ENCODE data around the gene CPNE5.
"Not testable (repeated sequence)": the region's sequence is repeated elsewhere in the genome, so short reads cannot be mapped to it uniquely, and the experiment has no call there.

The CPNE5 gene

DNA sequence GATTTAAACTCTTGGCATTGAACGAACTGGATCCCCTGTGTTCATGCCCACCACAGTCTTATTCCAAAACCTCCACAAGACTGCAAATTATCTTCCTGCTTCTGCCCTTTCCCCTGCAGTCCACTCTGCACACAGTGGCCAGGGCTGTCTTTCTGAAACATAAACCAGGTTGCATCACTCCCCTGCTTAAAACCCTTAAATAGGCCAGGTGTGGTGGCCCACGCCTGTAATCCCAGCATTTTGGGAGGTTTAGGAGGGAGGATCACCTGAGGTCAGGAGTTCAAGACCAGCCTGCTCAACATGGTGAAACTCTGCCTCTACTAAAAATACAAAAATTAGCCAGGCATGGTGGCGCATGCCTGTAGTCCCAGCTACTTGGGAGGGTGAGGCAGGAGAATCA is 26.2 kb downstream of the CPNE5 start:
- not testable (repeated sequence) for DNase-seq

DNA sequence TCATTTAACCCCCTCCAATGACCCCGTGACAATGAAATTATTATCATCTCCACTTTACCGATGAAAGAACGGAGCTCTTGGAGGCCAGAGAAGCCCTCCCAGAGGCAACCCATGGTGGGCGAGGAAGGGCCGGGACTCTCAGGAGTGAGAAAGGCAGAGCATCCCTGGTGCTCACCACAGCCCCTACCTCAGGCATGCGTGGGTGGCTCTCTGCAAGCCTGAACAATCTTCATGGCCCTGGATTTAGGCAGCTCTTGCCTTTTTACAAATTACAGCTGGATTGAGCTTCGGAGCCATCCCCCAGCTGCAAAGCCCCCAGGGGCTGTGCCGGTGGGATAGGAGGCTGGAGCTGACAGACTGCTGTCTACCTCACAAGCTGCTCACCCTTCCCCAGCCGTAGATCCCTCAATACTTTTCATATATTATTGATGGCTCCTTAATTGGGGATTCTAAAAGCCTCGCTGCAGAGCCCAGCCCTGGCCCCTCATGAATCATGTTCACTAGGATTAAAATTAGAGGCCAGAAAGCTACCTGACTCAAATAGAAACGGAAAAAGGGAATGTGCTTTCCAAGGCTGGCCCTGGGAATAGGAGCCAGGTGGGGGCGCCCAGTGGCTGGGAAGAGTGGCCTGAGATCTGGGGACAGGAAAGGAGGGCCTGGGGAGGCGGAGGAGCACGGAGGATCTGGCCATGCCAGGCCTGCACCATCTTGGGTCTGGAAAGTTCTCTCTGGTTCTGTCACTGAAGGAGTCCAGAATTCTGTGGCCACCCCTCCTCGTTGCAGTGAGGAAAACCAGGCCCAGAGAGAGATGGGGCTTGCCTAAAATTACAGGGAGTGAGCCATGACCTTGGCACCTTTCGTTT is 29.1 kb downstream of the CPNE5 start:
- no peak for DNase-seq

DNA sequence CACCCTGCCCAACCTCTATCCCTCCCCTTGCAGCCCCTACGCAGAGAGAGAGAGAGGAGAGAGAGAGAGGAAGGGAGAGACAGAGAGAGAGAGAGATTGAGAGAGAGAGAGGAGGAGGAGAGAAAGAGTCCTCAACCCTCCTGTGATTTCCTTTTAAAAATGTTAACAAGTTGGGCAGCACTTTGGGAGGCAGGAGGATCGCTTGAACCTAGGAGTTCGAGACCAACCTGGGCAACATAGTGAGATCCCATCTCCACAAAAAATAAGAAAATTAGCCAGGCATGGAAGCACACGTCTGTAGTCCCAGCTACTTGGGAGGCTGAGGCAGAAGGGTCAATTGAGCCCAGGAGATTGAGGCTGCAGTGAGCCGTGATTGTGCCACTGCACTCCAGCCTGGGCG is 30.1 kb downstream of the CPNE5 start:
- no peak for DNase-seq

DNA sequence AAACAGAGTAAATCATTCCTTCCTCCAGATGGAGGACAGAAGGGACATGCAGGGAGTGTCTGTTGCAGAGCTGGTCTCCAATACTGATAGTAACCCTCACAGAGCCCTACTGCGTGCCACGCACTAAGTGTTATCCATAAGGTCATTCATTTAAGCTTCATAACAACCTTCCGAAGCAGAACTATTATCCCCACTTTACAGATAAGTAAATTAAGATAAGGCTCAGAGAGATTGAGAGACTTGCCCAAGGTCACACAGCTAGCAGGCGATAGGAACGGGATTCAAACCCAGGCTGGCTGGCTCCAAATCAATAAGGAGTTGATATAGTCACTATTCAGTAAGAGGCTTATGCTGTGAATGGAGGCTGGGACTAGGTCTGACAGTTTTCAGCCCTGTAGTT is 30.6 kb downstream of the CPNE5 start:
- DNase-seq = no peak

GRCh38 chr6:36807750-36808149 is 31.5 kb downstream of the CPNE5 start:
- no peak for DNase-seq

DNA sequence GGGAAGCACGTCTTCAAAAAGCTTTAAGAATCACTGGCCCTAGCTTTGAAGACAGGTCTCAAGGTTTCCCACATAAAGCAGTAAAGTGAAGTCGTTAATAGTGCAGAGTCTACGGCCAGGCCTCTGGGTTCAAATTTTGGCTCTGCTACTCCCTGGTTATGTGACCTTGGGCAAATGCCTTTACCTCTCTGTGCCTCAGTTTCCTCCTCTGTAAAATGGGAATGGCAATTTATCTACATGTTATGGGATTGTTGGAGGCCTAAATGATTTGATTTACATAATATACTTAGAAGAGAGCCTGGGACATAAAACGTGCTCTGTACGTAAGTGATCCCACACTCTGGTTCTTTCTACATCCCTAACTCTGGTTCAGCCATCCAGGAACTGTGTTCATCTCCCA is 32.1 kb downstream of the CPNE5 start:
- DNase-seq = no peak

DNA sequence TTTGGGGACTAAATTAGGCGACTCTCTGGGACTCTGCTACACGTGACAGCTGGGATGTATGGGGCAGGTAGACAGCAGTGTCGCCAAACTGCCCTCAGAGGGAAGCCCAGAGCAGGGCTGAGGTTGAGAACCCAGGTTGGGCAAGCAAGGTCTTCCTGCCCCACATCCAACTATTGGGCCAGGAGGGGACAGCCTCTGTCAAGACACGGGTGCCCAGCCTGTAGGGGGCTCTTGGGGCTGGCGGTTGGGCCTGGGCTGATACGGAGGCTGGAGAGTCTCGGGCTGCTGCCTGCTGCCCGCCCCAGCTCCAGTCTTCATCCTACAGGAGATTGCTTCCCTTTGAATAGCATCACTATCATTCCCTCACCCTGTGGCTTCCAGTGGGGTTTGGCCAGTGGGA is 33.3 kb downstream of the CPNE5 start:
- no peak for DNase-seq

GRCh38 chr6:36805096-36805797 is 34.0 kb downstream of the CPNE5 start:
- DNase-seq = no peak

DNA sequence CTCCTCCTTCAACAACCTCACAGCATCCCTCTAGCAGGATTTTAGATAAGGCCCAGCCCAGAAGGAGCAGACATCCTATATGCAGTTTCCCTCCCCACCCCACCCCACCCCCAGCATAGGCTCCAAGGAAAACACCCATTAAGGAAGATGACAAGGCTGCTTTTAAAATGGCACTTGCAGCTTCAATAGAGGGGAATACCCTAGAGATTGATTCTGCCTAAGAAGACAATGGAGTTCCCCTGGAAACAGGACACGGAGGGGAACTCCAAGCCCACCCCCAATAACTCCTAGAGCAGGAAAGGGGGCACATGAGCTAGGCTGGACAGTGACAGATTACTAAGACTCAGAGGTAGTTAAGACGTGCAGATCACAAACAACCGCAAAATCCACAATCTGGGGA is 34.7 kb downstream of the CPNE5 start:
- no peak for DNase-seq

- DNase-seq = no peak
Observed at GRCh38 chr6:36803908-36804307, 35.3 kb downstream of the CPNE5 start.

DNA sequence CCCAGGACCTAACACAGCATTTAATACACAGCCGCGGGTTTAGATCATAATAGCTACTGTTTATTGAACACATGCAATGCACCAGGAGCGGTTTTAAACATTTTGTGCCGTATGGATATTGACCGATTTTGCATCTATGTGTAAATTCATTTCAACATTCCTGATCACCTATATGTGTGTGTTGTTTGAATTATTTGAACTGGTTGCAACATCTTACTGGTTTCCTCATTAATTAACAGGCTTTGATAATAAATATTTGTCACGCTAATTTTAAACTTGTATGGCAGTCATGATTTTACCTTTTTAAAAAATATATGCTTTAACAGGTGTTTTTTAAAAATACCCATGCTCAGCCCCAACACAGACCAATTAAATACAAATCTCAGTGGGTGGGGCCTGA is 35.8 kb downstream of the CPNE5 start:
- no peak for DNase-seq

GRCh38 chr6:36800223-36801076 is 38.8 kb downstream of the CPNE5 start:
- no peak for DNase-seq

DNA sequence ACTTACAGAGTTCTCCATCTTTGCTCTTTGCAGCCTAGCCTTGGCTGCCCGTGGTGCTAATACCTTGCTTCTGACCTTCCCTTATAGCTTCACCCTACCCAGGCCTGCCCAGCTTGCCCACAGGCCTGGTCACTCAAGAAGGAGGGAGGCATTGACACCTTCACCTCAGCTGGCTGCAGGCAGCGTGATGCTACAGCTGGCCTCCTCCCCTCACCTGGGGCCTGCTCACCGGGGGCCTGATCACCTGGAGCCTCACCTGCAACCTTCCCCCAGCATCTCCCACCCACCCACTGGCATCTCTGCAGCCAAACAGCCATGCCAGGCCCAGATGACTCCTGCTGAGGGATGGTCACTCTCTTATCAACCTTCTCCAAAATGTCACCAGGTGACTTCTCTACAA is 40.4 kb downstream of the CPNE5 start:
- no peak for DNase-seq

DNA sequence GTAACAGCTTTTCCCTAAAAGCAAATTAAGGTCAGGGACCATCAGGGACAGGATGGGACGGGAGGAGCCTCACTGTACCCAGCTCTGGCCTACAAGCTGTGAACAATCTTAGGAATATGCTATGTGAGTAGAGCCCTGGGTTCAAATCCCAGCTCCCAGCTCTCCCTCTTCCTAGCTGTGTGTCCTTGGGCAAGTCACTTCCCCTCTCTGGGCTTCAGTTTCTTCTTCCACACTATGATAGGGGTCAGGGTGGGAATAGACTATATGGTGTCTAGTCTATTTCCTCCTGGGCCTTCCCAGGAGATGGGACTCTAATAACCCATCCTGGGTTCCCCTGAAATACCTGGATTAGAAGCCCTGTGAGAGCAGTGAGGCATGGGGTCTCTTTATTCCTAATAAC is 41.6 kb downstream of the CPNE5 start:
- no peak for DNase-seq

DNA sequence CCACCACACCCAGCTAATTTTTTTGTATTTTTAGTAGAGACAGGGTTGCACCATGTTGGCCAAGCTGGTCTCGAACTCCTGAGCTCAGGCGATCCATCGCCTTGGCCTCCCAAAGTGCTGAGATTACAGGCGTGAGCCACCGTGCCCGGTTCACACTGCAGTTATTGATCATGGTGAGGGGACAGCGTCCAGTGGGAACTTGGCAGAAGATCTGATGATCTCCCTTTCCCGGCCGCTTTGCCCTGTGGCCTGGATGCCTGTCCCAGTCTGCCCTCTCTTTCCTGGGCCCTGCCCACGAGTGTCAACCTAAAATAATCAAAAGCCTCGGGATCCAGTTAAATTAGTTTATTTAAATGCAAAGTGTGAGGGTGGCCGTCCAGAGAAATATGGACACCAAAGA is 42.2 kb downstream of the CPNE5 start:
- DNase-seq = no peak

DNA sequence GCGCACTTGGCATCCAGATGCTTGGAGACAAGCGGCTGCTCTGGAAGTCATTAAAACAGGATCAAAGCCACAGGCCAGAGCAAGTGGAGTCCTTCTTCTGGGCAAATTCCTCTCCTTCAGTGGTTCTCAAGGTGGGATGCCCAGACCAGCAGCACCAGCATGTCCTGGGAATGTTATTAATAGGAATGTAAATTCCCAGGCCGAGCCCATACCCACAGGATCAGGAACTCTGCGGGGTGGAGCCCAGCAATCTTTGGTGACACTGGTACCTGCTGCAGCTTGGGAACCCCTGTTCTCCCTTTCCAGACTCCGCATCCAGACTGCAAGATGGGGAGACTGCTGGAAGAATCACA is 44.6 kb downstream of the CPNE5 start:
- DNase-seq = no peak

- DNase-seq = no peak
Observed at GRCh38 chr6:36793913-36794712, 45.1 kb downstream of the CPNE5 start.

DNA sequence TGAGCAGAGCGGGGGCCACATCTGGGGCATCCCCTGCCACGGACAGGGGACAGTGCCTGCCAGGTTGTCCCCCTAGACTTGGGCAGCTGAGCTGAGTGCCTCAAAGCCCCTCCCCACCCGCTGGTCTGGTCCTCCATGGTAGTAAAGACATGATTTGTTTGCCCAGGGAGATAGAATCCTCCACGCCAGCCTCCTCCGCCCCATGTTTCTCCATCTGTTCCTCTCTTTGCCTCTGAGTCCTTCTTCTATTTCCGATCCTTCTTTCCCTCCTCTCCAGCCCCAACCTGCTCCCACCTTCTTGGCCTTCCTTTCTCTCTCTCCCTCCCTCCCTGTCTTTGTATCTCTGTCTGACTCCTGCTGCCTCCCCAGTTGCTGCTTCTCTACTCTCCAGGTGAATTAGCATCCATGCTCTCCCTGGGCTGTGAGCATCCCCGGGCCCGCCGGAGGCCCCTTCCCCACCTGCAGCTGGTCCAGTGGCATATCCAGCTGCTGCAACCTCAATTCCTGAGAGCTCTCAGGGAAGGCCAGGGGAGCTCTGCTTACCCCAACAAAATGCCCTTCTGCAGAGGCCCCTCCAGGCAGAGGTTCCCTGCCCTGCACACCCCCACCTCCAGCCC is 45.8 kb downstream of the CPNE5 start:
- DNase-seq = no peak

DNA sequence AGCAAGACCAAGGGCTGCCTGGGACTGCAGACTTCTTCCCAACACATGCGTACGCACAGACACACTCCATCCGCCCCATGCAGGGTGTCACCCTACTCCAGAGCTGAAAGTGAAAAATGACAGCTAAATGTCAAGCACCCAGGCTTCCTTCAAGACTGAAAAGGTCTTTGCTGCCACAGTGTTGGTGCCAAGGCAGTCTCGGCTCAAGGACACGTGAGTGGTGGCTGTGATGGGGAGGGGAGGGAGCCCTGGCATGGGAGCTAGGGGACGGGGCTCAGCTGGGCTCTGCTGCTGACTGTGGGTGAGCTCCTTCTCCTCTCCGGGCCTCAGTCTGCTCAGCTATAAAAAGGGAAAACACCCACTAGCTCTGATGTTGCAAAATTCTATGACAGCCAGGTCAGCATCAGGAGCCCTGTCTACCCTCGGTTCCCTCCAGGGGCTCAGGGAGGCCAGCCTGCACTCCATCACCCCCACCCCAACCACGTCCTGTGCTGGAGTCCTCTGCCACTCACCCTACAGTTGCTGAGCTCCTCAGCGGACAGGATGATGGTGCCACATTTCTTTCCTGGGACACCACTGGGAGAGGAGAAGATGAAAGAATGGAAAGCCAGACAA is 47.6 kb downstream of the CPNE5 start:
- no peak for DNase-seq

GRCh38 chr6:36791085-36791484 is 48.2 kb downstream of the CPNE5 start:
- DNase-seq = no peak

- no peak for DNase-seq
Observed at GRCh38 chr6:36788768-36789167, 50.5 kb downstream of the CPNE5 start.

GRCh38 chr6:36788186-36788585 is 51.1 kb downstream of the CPNE5 start:
- DNase-seq = no peak

All from activated naive CD4-positive, alpha-beta T cell treated with anti-CD3 and anti-CD28 coated beads, Interleukin-2, amount 50 U/mL, for 16 hours (primary cell).